Lower leg skin (tissue), 3 donors: ENCODE measurements around the gene COX7B.

ENCODE experiments used
- POLR2A ChIP-seq, 2 donors: fragments of 450-650 bp; IDR thresholded peaks; one replicate each; pipeline ENCODE4 v1.6.1; 2016 to 2017; ENCODE audit warnings: antibody characterized with exemption in 2 of 2, mild to moderate bottlenecking in 1 of 2, moderate library complexity in 1 of 2
- TF ChIP-seq, protein P1 (sequence below), 3 donors: fragments of 450-650 bp; IDR thresholded peaks; one replicate each; pipeline ENCODE4 v1.5.1; 2016; ENCODE audit warnings: antibody characterized with exemption in 3 of 3, mild to moderate bottlenecking in 3 of 3, moderate library complexity in 2 of 3

DNA sequence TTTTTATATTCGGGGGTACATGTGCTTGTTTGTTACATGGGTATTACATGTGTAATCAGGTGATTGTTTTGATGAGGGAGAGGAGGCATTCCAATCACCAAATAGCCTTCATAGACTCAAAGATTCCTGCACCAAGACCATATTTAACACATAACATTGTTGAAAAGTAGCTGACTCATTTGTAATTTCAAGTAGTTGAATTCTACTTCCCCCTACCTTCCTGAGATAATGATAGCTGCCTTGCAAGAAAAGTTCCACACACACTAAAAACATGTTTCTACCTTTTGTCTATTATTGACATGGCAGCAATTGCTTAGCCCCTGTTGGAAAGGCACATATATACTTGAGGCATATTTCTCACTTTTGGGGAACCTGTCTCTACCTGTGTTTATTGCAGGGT, 54.0 kb downstream of the COX7B start:
- TF ChIP-seq, protein P1, sequence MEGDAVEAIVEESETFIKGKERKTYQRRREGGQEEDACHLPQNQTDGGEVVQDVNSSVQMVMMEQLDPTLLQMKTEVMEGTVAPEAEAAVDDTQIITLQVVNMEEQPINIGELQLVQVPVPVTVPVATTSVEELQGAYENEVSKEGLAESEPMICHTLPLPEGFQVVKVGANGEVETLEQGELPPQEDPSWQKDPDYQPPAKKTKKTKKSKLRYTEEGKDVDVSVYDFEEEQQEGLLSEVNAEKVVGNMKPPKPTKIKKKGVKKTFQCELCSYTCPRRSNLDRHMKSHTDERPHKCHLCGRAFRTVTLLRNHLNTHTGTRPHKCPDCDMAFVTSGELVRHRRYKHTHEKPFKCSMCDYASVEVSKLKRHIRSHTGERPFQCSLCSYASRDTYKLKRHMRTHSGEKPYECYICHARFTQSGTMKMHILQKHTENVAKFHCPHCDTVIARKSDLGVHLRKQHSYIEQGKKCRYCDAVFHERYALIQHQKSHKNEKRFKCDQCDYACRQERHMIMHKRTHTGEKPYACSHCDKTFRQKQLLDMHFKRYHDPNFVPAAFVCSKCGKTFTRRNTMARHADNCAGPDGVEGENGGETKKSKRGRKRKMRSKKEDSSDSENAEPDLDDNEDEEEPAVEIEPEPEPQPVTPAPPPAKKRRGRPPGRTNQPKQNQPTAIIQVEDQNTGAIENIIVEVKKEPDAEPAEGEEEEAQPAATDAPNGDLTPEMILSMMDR (IDR thresholded peaks at IDR 0.05): no peak
- TF ChIP-seq POLR2A (IDR thresholded peaks at IDR 0.05): no peak
